ENCODE results near the gene CELA2A.

GRCh38 chr1:15414445-15414983 is 42.0 kb upstream of the CELA2A start:
- TF ChIP-seq KDM5A (IDR thresholded peaks at IDR 0.05), result no peak
- no peak for TF ChIP-seq POLR2A (IDR thresholded peaks at IDR 0.05; ENCODE audit: low read length)
- TF ChIP-seq CTCF (IDR thresholded peaks at IDR 0.05), result no peak
- no peak for TF ChIP-seq EP300 (IDR thresholded peaks at IDR 0.05)
- no peak for TF ChIP-seq CHD4 (IDR thresholded peaks at IDR 0.05; ENCODE audit: borderline replicate concordance)
- TF ChIP-seq CHD2 (IDR thresholded peaks at IDR 0.05; ENCODE audit: low read length, partially characterized antibody), result no peak
- TF ChIP-seq PHF8 (IDR thresholded peaks at IDR 0.05; ENCODE audit: borderline replicate concordance, low read depth), result no peak
- TF ChIP-seq KDM1A (IDR thresholded peaks at IDR 0.05; ENCODE audit: low read depth), result no peak
- TF ChIP-seq ZNF302 (CRISPR knock-in tag; IDR thresholded peaks at IDR 0.05), result no peak
- no peak for TF ChIP-seq JUNB (IDR thresholded peaks at IDR 0.05)
- TF ChIP-seq PBX3 (IDR thresholded peaks at IDR 0.05), result no peak
- no peak for TF ChIP-seq REST (IDR thresholded peaks at IDR 0.05)
- no peak for TF ChIP-seq CBX8 (IDR thresholded peaks at IDR 0.05)

Data from A549 (cell line).